GM11168 (cell line): ENCODE measurements around the gene SLC6A6.
"Not testable (repeated sequence)": the region's sequence is repeated elsewhere in the genome, so short reads cannot be mapped to it uniquely, and the experiment has no call there.

ENCODE experiments used
- in situ Hi-C: fragments of 300-500 bp; cut with MboI; formaldehyde crosslinking; loops from one replicate; pipeline ENCODE4 v1.12.0; 2022; ENCODE audit warnings: low sequenced_read_pairs; ENCODE audit not compliant: unreplicated experiment

Gene SLC6A6

DNA sequence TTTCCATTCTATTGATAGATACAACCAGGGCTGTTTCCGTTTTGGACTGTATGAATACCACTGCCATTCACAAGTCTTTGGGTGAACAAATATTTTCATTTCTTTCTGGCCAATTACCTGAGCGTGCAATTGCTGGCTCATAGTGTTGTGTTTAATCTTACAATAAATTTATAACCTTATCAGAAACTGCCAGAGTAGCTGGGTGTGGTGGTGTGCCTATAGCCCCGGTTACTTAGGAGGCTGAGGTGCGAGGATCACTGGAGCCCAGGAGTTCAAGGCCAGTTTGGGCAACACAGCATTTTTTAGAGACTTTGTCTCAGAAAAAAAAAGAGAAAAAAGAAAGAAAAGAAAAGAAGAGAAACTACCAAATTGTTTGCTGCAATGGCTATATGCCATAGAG, 5.4 kb upstream of the SLC6A6 start:
- in situ Hi-C loops: no loop called here

GRCh38 chr3:14397531-14397930, 4.9 kb upstream of the SLC6A6 start:
- in situ Hi-C loops: no loop called here

DNA sequence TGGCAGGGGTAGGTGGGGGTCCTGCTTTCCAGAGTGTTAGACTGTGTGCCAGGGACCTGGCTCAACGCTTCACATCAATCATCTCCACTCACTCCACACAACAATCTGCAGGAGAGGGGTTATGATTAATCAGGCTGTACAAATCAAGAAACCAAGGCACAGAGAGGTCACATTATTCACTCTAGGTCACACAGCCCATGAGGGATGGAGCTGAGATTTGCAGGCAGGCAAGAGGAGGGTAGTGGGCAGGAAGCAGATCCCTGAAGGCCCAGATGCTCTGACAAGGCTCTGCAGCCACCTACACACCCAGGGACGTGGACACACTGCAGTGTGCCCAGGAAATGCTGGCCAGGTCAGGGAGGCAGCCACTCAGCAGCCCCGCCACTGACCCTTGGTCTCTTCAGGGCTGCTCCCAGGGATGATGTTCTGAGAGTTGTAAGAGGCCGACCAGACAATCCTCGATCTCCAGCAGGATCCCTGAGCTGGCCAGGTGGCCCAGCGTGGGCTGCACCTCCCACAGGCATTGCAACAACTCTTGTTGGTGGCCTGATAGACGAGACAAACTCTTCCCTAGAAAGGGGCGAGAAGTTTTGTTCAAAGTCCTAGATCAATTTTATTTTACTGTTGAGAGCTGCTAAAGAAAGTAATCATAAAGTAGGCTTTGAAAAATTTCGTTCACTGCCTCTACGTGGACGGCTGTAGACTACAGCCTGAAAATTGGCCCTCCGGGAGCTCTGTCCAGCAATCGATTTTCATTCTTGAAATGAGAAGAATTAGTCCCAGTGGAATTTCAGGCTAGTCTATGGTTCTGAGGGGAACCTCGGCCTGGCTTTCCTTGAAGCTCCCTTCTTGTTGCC, 4.2 kb upstream of the SLC6A6 start:
- in situ Hi-C loops: no loop called here

- in situ Hi-C loops: no loop called here
Measured at GRCh38 chr3:14398797-14399106, 3.7 kb upstream of the SLC6A6 start.

DNA sequence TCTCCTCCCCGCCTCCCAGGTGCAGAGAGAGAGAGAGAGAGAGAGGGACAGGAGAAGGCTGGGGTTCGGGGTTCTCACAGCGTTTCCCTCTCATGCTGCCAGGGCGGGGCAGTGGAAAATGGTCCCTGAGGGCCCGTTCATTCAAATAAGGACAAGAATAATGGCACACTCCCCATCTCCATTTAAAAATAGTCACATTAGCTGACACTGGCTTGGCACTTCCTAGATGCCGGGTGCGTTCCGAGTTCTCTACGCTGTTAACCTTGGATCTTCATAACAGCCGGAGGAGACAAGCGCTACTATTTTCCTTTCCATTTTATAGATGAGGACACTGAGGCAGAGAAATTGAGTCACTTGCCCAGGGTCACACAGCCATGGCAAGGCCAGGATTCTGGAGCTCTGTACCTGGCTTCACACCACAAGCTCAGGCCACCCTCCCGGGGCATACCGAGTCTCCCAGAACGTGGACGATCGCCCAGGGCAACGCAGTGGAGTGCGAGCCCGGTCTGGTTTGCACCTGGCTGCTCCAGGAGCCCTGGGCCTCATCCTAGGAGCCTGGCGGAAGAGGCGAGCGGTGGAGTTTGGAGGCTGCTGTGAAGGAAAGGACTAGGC, 608 bp upstream of the SLC6A6 start:
- in situ Hi-C loops: no loop called here

GRCh38 chr3:14403619-14404155, 1.3 kb downstream of the SLC6A6 start:
- in situ Hi-C loops: no loop called here

DNA sequence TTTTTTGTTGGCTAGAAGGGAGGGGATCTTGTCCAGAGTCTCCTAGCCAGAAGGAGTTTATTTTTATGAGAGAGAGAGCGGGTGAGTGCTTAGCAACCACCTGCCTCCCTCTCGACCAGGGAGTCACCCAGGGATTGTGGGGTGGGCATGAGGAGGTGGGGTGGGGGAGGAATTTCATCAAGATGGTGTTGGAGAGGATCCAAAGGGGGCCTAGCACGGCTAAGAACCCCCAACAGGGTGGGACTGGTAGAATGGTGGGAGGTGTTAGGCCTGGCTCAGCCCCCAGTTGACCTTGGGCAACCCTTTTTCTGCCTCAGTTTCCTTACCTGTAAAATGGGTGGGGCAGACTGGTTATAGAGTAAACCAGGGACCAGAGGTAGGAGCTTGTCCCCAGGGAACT, 1.8 kb downstream of the SLC6A6 start:
- in situ Hi-C loops: no loop called here

DNA sequence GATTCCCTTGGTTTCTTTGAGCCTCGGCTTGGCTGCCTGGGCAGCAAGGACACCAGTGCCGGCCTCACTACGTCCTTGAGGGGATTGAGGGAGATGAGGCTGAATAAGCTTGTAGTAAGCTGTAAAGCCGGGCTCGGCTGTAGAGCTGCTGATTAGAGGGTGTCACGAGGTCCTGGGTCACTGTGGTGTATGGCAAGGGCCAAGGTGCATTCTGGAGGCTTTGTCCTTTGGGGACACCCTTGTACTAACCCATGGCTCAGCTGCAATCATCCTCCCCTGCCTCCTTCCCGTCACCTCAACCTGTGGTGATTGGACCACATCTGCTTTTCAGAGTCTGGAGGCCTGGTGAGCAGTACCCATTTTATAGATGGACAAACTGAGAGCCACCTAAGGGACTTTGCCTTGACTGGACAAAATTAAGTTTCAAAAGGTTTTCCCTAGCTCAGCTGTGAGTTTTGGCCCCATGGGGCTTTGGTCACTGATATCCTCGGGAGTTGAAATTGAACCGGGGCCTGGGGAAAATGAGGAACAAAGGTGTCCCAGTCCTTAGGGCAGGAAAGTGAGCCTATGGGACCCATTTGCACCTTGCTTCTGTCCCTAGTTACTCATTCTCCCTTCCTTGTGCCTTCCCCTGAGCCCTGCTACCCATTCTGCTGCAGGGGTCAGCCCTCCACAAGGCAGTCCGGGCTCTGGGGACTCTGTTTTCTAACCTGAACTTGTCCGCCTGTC, 2.4 kb downstream of the SLC6A6 start:
- in situ Hi-C loops: no loop called here

DNA sequence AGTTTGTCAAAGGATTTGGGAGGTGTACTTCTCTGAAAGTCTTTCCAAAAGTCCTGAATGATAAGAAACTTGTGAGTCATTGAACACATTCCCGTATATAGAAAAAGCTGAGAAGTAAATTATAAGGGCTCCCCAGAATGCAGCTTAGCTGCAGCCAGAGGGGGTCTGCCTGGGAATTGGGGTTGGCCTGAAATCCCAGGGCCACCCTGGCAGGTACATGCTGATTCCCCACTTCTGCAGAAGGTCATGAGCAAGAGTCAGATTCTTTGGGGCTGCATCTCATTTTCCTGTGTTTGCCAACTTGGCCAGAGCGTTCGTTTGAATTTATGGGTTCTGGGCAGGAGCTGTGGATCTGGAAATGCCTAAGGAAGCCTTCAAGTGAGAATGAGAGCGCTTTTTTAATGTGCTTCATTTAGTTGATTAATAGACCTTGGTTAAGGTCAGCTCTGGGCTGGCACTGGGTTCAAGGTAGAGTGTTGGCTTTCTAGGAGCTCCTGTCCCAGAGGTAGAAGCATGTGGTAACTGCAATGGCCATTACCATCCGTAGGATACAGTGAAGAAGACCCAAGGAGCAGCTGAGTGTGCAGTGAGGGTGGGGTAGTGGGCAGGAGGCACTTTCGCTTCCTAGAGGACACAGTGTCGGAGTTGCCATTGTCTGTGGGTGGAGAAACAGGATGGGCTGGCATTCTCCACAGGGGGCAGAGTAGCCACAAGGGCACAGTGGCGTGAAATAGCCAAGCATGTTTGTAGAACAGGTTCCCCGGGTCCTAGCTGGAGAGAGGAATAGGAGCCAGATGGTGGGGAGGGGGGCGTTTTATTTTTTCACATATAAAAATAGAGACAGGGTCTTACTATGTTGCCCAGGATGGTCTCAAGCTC, 3.2 kb downstream of the SLC6A6 start:
- in situ Hi-C loops: no loop called here

DNA sequence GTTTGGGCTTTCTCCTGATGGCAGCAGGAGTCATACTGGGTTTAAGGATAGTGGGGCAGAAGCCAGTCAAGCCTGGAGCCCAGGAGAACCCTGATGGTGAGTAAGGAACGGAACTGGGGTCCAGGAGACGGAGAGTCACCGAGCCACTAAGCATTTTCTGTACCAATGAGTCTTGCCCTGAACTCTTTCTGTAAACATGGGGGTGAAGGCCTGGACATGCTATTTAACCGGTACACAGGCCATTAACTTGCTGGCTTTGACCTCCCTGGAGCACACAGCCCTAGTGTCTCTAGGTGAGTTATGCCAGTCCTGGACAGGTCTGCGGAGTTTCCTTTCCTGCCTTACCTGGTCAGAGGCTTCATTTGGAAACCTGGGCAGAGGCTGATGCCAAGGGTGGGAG, 3.9 kb downstream of the SLC6A6 start:
- in situ Hi-C loops: no loop called here

GRCh38 chr3:14406766-14407165, 4.4 kb downstream of the SLC6A6 start:
- in situ Hi-C loops: no loop called here

DNA sequence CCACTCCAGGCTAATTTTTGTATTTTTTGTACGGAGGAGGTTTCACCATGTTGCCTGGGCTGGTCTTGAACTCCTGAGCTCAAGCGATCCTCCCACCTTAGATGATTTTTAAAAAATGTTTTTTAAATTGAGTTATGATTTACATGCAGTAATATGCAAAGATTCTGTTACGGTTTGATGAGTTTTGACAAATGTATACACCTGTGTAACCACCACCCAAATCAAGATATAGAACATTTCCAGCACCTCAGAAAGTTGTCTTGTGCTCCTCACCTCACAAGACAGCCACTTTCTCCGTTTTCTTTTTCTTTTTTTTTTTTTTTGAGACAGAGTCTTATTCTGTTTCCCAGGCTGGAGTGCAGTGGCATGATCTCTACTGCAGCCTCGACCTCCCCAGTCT, 4.8 kb downstream of the SLC6A6 start:
- in situ Hi-C loops: no loop called here

DNA sequence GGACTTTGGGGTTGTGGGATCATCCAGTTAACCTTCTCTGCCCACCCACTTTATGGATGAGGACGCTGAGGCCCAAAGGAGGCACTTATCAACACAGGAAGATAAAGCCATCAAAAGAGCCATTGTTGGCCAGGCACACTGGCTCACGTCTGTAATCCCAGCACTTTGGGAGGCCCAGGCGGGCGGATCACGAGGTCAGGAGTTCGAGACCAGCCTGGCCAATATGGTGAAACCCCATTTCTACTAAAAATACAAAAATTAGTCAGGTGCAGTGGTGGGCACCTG, 7.3 kb downstream of the SLC6A6 start:
- in situ Hi-C loops: not testable (repeated sequence)

DNA sequence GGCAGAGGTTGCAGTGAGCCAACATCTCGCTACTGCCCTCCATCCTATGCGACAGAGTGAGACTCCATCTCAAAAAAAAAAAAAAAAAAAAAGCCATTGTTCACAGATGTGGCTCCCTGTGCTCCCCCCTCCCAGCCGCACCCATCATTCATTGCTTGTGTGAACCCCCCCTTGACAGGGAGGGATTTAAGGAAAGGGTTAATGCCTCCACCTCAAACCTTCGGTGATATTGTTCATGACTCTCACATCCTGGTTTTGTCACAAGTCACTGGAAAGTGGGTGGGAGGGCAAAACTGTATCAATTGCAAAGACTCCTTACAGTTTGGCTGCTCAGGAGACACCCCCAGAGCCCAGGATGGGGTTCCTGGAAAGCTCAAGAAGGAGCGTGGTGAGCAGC, 7.7 kb downstream of the SLC6A6 start:
- in situ Hi-C loops: no loop called here

DNA sequence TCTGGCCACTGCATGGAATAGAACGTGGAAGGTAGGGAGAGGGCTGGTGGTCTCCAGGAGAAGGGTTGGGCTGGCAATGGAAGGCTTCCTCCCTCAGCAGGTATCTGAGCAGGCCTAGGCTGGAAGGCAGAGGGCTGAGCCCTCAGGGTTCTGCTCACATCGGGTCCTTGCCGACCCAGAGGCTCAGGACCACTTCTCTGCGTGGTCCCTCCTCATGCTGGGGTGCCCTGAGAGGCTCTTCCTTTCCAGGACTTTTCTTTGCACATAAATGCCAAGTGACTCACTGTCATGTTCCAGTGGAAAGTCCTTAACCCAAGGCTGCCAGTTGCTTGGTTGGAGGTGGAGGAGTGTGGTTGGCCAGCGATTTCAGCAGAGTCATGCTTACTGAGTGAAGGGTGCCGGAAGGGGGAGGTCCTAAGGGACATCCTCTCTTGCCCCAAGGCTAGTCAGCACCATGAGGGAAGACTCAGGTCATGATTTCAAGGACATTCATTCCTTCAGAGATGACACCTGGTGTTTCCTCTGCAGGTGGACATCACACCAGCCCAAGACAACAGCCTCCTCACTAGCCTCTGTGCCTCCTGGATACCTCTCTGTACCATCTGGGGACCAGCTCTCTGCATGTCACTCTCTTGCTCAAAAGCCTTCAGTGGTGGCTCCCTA, 8.2 kb downstream of the SLC6A6 start:
- in situ Hi-C loops: no loop called here

GRCh38 chr3:14411166-14411526, 8.7 kb downstream of the SLC6A6 start:
- in situ Hi-C loops: no loop called here

GRCh38 chr3:14411988-14412387, 9.6 kb downstream of the SLC6A6 start:
- in situ Hi-C loops: no loop called here

DNA sequence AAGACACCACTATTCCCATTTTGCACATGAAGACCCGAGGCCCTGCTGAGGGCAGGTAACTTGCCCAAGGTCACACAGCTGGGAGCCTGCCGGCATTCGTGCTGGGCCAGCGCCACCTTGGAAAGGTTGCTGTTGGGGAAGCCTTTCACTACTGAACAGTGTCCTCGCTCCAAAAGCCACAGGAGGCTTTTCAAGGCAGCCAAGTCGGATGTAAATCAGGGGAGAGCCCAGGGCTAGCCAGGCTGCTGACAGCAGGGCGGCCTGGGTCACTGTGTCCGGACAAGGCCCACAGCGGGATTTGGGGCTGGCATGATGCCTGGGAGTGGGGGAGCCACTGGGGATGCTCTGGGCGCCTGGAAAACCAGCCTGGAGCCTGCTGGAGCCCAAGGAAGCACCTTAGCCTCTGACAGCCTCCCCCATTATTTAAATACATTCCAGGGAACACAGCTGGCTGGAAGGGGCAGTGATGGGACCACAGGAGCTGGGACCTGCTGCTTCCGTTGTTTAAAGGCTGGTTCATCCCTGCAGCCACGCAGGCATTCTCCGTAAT, 10.5 kb downstream of the SLC6A6 start:
- in situ Hi-C loops: no loop called here

DNA sequence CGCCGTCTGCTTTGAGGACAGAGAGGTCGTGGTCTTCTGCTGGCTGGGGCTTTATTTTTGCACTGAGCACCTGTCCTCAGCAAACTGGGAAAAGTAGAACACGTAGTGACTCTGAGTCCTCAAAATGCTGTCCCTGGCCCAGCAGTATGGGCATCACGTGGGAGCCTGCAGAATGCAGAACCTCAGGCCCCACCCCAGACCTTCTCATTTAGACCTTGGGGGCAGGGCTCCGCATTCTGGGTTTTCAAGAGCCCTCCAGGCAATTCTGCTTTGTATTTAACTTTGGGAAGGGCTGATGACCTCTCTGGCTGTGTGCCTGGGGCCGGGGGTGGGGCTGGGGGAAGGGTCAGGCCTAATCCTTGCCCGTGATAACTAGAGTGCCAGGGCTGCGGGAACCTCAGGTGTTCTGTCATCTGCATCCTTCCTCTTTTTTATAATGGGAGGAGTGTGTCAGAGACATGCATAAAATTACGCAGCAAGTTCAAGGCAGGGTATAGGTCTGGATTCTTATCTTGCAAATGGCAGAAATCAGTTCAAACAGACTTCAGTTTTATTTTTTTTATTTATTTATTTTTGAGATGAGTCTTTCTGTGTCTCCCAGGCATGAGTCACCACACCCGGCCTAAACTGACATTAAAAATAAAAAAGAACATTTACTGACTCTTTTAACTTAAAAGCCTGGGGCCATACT, 11.1 kb downstream of the SLC6A6 start:
- in situ Hi-C loops: no loop called here
